Thyroid gland (tissue), 4 donors: Measurements from ENCODE around the gene PTGES. TPM values are rescaled to one million over a fixed set of nuclear protein-coding genes. Genes with fewer than 3 reads are reported as not detected.

Experiments used
- DNase-seq, 2 donors: peaks; one replicate each; pipeline ENCODE4 v3.0.0-alpha.2; 2019
- H3K27ac ChIP-seq, 3 donors: fragments of 200-600 bp; sonication (generic); 1 replicate in 2 of 3; 2 replicates in 1 of 3; pipeline ENCODE4 v1.5.1; 2016 to 2019; ENCODE audit warnings: mild to moderate bottlenecking in 1 of 3, moderate library complexity in 1 of 3
- H3K27me3 ChIP-seq: fragments of 200-600 bp; sonication (generic); one replicate; pipeline ENCODE4 v1.5.1; 2019
- H3K36me3 ChIP-seq, 2 donors: fragments of 200-600 bp; sonication (generic); one replicate each; pipeline ENCODE4 v1.5.1; 2016 to 2019
- H3K4me1 ChIP-seq, 2 donors: fragments of 200-600 bp; sonication (generic); one replicate each; pipeline ENCODE4 v1.5.1; 2017 to 2019
- H3K4me3 ChIP-seq, 3 donors: fragments of 200-600 bp; sonication (generic); replicated peaks in 1 of 3; 1 replicate in 2 of 3; 2 replicates in 1 of 3; pipeline ENCODE4 v1.5.1; 2016; ENCODE audit warnings: mild to moderate bottlenecking in 1 of 3
- H3K9me3 ChIP-seq: fragments of 200-600 bp; sonication (generic); one replicate; pipeline ENCODE4 v1.5.1; 2017
- POLR2A ChIP-seq, 2 donors: fragments of 450-650 bp; IDR thresholded peaks; one replicate each; pipeline ENCODE4 v1.6.1; 2017; ENCODE audit warnings: antibody characterized with exemption in 2 of 2, mild to moderate bottlenecking in 2 of 2, moderate library complexity in 1 of 2
- WGBS, 2 donors: methylation state at CpG; one replicate each; pipeline ENCODE4 v1.1.5; 2017; 5-methylcytosine and 5-hydroxymethylcytosine counted together
- intact Hi-C: fragments of 100-400 bp; cut with DNase I; formaldehyde crosslinking; loops from one replicate; pipeline ENCODE4 v1.15.1; 2023
- total RNA-seq, 4 donors: library from RNA; depleted of rRNA; stranded (reverse); fragments of >200 nt; gene quantifications; one replicate each; pipeline ENCODE4 v1.2.3, GENCODE V29; 2016
- TF ChIP-seq, protein P1 (sequence below), 6 experiments: fragments of 200-600 bp in 3 of 6; fragments of 450-650 bp in 3 of 6; sonication (generic) in 3 of 6; IDR thresholded peaks; one replicate each; pipeline ENCODE4 v1.5.1; 2016 to 2019; ENCODE audit warnings: antibody characterized with exemption in 6 of 6, mild to moderate bottlenecking in 2 of 6, inconsistent platforms in 1 of 6, moderate library complexity in 1 of 6

The PTGES gene
- total RNA-seq, 4 donors from 2014 or later, result 0.29 to 5.3 (median 2.3) TPM

DNA sequence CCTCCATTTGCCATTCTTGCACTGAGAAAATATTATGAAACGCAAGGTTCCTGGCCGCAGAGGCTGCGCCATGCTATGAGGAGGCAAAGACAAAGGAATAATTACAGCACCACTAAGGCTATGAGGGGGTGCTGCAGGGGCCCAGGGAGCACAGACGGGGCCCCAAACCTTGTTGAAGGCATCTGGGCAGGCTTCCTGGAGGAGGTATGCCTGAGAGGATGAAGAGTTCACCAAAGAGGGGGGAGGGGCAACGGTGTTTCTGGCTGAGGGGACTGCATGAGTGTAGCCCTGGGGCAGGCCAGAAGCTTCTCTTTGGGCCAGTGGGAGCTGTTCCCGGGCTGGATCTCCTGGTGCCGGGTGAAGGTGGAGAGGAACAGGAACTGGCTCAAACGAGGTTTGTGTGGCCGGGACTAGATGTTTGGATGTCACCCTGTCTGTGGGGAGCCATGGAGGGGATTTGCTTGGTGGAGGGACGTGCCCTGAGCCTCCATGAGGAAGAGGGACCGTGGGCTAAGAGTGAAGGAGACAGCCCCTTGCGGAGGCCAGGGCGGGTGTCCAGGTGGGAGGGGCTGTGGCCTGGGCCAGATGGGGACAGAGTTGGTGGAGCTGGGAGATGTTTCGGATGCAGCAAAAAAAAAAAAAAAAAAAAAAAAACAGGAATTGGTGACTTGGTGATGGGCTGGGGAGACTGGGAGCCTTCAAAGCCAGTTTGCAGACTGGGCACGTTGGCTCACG lies 28.2 kb downstream of the PTGES start:
- no peak overlapping the region for H3K4me3 ChIP-seq
- TF ChIP-seq POLR2A (IDR thresholded peaks at IDR 0.05), result no peak
- H3K9me3 ChIP-seq, result no peaks in the 10 kb centered on the region
- no peaks in the 10 kb centered on the region for H3K36me3 ChIP-seq
- DNase-seq, result no peak
- H3K4me1 ChIP-seq, result no peaks in the 10 kb centered on the region
- intact Hi-C loops, result no loop called here
- H3K27me3 ChIP-seq, result no peaks in the 10 kb centered on the region
- H3K27ac ChIP-seq, result no peak overlapping the region
- 70 to 83% methylated on average over 16 of the region's 16 CpGs for WGBS, 2 donors

DNA sequence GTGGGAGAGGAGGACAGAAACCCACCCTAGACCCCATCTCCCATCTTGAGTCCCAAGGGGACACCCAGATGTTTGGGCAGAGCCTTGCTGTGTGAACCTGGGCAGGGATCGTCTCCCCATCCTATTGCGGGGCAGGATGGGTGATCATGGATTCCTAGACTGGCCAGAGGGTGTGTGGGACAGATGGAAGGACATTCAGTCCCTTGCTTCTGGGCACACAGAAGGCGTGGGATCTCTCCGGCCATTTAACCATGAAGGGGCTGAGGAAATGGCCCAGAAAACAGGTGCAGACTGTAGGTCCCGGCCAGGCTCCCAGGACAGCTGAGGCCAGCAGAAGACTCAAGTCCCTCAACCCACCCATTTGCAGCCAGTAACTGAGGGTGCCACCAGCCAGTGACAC lies 29.9 kb downstream of the PTGES start:
- Histone ChIP-seq H3K4me3 (no peak overlapping the region), H3K9me3 (no peaks in the 10 kb centered on the region), H3K4me1 (no peaks in the 10 kb centered on the region), H3K27ac (no peak overlapping the region), H3K27me3 (no peaks in the 10 kb centered on the region), H3K36me3 (no peaks in the 10 kb centered on the region)
- 83 to 90% methylated on average over 4 to 5 of the region's 5 CpGs for WGBS, 2 donors
- DNase-seq, result no peak
- no peak for TF ChIP-seq POLR2A (IDR thresholded peaks at IDR 0.05)
- TF ChIP-seq, protein P1, sequence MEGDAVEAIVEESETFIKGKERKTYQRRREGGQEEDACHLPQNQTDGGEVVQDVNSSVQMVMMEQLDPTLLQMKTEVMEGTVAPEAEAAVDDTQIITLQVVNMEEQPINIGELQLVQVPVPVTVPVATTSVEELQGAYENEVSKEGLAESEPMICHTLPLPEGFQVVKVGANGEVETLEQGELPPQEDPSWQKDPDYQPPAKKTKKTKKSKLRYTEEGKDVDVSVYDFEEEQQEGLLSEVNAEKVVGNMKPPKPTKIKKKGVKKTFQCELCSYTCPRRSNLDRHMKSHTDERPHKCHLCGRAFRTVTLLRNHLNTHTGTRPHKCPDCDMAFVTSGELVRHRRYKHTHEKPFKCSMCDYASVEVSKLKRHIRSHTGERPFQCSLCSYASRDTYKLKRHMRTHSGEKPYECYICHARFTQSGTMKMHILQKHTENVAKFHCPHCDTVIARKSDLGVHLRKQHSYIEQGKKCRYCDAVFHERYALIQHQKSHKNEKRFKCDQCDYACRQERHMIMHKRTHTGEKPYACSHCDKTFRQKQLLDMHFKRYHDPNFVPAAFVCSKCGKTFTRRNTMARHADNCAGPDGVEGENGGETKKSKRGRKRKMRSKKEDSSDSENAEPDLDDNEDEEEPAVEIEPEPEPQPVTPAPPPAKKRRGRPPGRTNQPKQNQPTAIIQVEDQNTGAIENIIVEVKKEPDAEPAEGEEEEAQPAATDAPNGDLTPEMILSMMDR (IDR thresholded peaks at IDR 0.05), result no peak
- intact Hi-C loops, result no loop called here

DNA sequence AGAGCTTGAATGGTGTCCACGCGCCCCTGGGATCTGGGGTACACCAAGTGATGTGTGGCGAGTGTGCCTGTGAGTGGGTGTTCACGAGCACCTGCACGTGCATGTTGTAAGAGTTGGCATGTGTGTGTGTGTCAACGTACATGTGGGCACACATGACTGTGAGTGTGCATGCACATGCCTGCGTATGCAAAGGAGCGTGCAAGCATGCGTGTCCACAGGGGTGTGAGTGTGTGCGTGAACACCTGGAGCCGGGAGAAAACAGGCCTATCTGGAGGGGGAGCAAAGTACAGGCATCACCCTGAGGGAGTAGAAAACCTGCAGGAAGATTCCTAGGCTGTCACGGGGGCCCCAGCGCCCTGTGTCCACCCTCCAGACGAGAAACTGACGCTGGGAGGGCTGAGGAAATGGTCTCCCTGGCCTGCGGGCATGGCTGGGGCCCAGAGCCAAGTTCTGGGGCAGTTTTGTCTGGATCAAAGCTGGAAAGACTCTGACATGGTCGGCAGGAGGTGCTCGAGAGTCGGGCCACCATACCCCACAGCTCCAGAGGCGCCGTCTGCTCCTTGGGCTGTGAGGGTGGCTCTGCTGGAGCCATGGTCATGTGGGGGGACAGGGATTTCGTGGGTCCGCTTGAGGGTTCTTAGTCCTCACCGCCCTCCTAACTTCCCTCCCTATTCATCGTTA lies 31.8 kb downstream of the PTGES start:
- H3K9me3 ChIP-seq, result no peaks in the 10 kb centered on the region
- no peaks in the 10 kb centered on the region for H3K27me3 ChIP-seq
- WGBS, 2 donors, result 78 to 82% methylated on average over 24 of the region's 25 CpGs
- no peak for TF ChIP-seq POLR2A (IDR thresholded peaks at IDR 0.05)
- TF ChIP-seq, protein P1 (IDR thresholded peaks at IDR 0.05), result no peak
- no peaks in the 10 kb centered on the region for H3K36me3 ChIP-seq
- no peak overlapping the region for H3K4me3 ChIP-seq
- H3K4me1 ChIP-seq, result no peaks in the 10 kb centered on the region
- H3K27ac ChIP-seq, result no peak overlapping the region
- intact Hi-C loops, result no loop called here
- DNase-seq, result no peak

DNA sequence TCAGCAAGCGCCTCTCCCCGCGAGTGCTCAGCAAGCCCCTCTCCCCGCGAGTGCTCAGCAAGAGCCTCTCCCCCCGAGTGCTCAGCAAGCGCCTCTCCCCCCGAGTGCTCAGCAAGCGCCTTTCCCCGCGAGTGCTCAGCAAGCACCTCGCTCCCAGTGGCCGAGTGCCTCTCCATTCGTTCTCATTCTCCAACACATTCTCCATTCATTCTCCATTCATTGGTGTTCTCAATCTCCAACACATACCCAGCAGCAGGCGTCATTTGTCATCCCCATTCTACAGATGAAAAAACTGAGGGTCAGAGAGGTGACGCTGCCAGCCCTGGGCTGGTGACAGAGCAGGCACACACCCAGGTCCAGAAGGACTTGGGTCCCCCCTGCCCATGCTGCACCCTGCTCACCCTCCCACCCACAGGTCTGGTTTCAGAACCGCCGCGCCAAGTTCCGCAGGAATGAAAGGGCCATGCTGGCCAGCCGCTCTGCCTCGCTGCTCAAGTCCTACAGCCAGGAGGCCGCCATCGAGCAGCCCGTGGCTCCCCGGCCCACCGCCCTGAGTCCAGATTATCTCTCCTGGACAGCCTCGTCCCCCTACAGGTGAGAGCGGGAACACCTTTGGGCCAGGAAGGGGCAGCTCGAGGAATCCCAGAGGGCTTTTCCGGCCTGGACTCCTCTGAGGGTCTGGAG lies 32.5 kb downstream of the PTGES start:
- H3K27ac ChIP-seq, result no peak overlapping the region
- DNase-seq, result no peak
- intact Hi-C loops, result no loop called here
- TF ChIP-seq, protein P1 (IDR thresholded peaks at IDR 0.05), result no peak
- no peak for TF ChIP-seq POLR2A (IDR thresholded peaks at IDR 0.05)
- no peak overlapping the region for H3K4me3 ChIP-seq
- H3K4me1 ChIP-seq, result no peaks in the 10 kb centered on the region
- H3K36me3 ChIP-seq, result no peaks in the 10 kb centered on the region
- H3K9me3 ChIP-seq, result no peaks in the 10 kb centered on the region
- WGBS, 2 donors, result 81 to 92% methylated on average over 19 to 20 of the region's 31 CpGs
- no peaks in the 10 kb centered on the region for H3K27me3 ChIP-seq

DNA sequence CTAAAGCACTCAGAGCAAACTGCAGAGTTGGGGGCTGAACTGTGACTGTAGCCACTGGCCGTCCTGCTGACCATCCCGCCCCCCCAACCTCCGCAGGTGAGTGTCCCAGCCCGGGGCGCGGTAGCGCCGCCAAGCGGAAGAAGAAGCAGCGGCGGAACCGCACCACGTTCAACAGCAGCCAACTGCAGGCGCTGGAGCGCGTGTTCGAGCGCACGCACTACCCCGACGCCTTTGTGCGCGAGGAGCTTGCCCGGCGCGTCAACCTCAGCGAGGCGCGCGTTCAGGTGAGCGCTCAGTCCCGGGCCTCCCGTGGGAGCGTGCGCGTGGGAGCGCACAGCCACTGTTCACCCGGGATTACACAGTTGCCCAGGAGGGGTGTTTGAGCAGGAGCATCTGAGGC lies 33.7 kb downstream of the PTGES start:
- TF ChIP-seq, protein P1 (IDR thresholded peaks at IDR 0.05), result no peak
- no peak for TF ChIP-seq POLR2A (IDR thresholded peaks at IDR 0.05)
- Histone ChIP-seq H3K4me1 (no peaks in the 10 kb centered on the region), H3K9me3 (no peaks in the 10 kb centered on the region), H3K27ac (no peak overlapping the region), H3K36me3 (no peaks in the 10 kb centered on the region), H3K27me3 (no peaks in the 10 kb centered on the region), H3K4me3 (no peak overlapping the region)
- no peak for DNase-seq
- WGBS, 2 donors, result 69 to 73% methylated on average over 25 to 32 of the region's 38 CpGs
- intact Hi-C loops, result no loop called here
